Osteoblast (primary cell): ENCODE measurements around the gene ZNF878. TPM values are rescaled to one million over a fixed set of nuclear protein-coding genes. Genes with fewer than 3 reads are reported as not detected.

Experiments
- DNase-seq: peaks from one replicate; pipeline ENCODE4 v3.0.0; 2011; ENCODE audit warnings: low spot score, mixed read lengths; ENCODE audit not compliant: insufficient read length; ENCODE audit errors: missing footprints
- H2AFZ ChIP-seq: 2 replicates; pipeline ENCODE4 v1.6.0; 2011; ENCODE audit warnings: mild to moderate bottlenecking, low read length
- H3K27ac ChIP-seq: 2 replicates; pipeline ENCODE4 v1.5.1; 2011; ENCODE audit warnings: mild to moderate bottlenecking, low read depth, low read length, moderate library complexity
- H3K27me3 ChIP-seq: 2 replicates; pipeline ENCODE4 v1.6.0; 2012; ENCODE audit warnings: mild to moderate bottlenecking, control low read depth, inconsistent platforms, low read length, moderate library complexity; ENCODE audit not compliant: insufficient read depth
- H3K36me3 ChIP-seq: 2 replicates; pipeline ENCODE4 v1.5.1; 2011; ENCODE audit warnings: mild to moderate bottlenecking, low read length, control low read depth, moderate library complexity; ENCODE audit not compliant: insufficient read depth
- H3K4me1 ChIP-seq: 2 replicates; pipeline ENCODE4 v1.5.1; 2011; ENCODE audit warnings: mild to moderate bottlenecking, low read length, control low read depth, moderate library complexity; ENCODE audit not compliant: insufficient read depth
- H3K4me2 ChIP-seq: 2 replicates; pipeline ENCODE4 v1.6.0; 2011; ENCODE audit warnings: mild to moderate bottlenecking, low read length; ENCODE audit not compliant: insufficient read depth
- H3K4me3 ChIP-seq: fragments of 200-600 bp; sonication (generic); 3 replicates; pipeline ENCODE4 v1.5.1; 2012; ENCODE audit warnings: mild to moderate bottlenecking, low read length, inconsistent platforms; ENCODE audit not compliant: insufficient read depth
- H3K79me2 ChIP-seq: 2 replicates; pipeline ENCODE4 v1.6.0; 2012; ENCODE audit warnings: mild to moderate bottlenecking, low read length, control low read depth, inconsistent platforms; ENCODE audit not compliant: insufficient read depth
- H3K9me3 ChIP-seq: 2 replicates; pipeline ENCODE4 v1.5.1; 2011; ENCODE audit warnings: low read depth, low read length, control low read depth
- H4K20me1 ChIP-seq: 2 replicates; pipeline ENCODE4 v1.6.0; 2012; ENCODE audit warnings: mild to moderate bottlenecking, low read length, control low read depth; ENCODE audit not compliant: insufficient read depth
- CTCF ChIP-seq: IDR thresholded peaks from 2 replicates; pipeline ENCODE4 v1.5.1; 2011; ENCODE audit warnings: mild to moderate bottlenecking, low read depth, low read length, moderate library complexity; ENCODE audit errors: extremely low read depth
- total RNA-seq: library from RNA; depleted of rRNA; stranded (reverse); fragments of >200 nt; gene quantifications from 2 replicates; pipeline ENCODE4 v1.2.3, GENCODE V29; 2012

The ZNF878 gene
- total RNA-seq = 0.29 and 0.36 TPM in 2 replicates

- H4K20me1 ChIP-seq = no peaks in the 10 kb centered on the region
- DNase-seq = peak; percentile 95
- H2AFZ ChIP-seq = peak within 1 kb of the TSS; percentile 99
- H3K27ac ChIP-seq = no peak within 1 kb of the TSS
- peak within 1 kb of the TSS; percentile 85 for H3K4me3 ChIP-seq
- no peaks in the 10 kb centered on the region for H3K79me2 ChIP-seq
- TF ChIP-seq CTCF = no peak
- no peaks in the 10 kb centered on the region for H3K9me3 ChIP-seq
- no peaks in the 10 kb centered on the region for H3K27me3 ChIP-seq
- no peaks in the 10 kb centered on the region for H3K36me3 ChIP-seq
- peak within 1 kb of the TSS; percentile 99 for H3K4me2 ChIP-seq
- peaks cover 4% of the 10 kb centered on the region for H3K4me1 ChIP-seq
Observed at GRCh38 chr19:12052497-12053169, at the start of gene ZNF878. Gene ZNF878, minus strand, starts transcription at chr19:12052961. Its CDS starts 160 bp downstream, at chr19:12052801.

GRCh38 chr19:12098040-12098439 is 45.3 kb upstream of the ZNF878 start:
- DNase-seq = no peak
- Histone ChIP-seq H2AFZ (no peak overlapping the region), H3K27ac (no peak overlapping the region), H3K4me3 (no peak overlapping the region), H3K79me2 (peaks cover 8% of the 10 kb centered on the region), H3K9me3 (no peaks in the 10 kb centered on the region), H4K20me1 (no peaks in the 10 kb centered on the region), H3K27me3 (no peaks in the 10 kb centered on the region), H3K36me3 (peaks cover 4% of the 10 kb centered on the region), H3K4me1 (peaks cover 1% of the 10 kb centered on the region), H3K4me2 (no peak overlapping the region)
- TF ChIP-seq CTCF = no peak

- DNase-seq = no peak
- Histone ChIP-seq H3K4me1 (peaks cover 3% of the 10 kb centered on the region), H2AFZ (no peak overlapping the region), H4K20me1 (no peaks in the 10 kb centered on the region), H3K27ac (no peak overlapping the region), H3K36me3 (peaks cover 4% of the 10 kb centered on the region), H3K27me3 (no peaks in the 10 kb centered on the region), H3K4me3 (no peak overlapping the region), H3K4me2 (no peak overlapping the region), H3K9me3 (no peaks in the 10 kb centered on the region), H3K79me2 (peaks cover 9% of the 10 kb centered on the region)
- no peak for TF ChIP-seq CTCF
Observed at GRCh38 chr19:12095111-12095790, 42.5 kb upstream of the ZNF878 start.

DNA sequence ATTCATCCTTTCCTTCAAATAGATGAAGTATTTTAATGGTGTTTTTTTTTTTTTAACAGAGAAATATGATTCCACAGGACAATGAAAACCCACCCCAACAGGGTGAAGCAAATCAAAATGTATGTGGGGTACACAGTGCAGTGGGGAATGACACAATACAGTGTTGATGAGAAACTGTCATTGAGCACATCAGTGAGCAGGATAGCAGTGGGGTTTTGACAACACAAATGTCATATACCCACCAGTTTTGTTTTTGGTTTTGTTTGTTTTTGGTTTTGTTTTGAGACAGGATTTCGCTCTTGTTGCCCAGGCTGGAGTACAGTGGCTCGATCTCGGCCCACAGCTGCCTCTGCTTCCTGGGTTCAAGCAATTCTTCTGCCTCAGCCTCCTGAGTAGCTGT is 41.0 kb upstream of the ZNF878 start:
- no peak for TF ChIP-seq CTCF
- no peak for DNase-seq
- no peaks in the 10 kb centered on the region for H3K27me3 ChIP-seq
- H4K20me1 ChIP-seq = no peaks in the 10 kb centered on the region
- H3K4me2 ChIP-seq = no peak overlapping the region
- H3K4me1 ChIP-seq = peaks cover 3% of the 10 kb centered on the region
- H3K79me2 ChIP-seq = peaks cover 9% of the 10 kb centered on the region
- no peak overlapping the region for H2AFZ ChIP-seq
- no peak overlapping the region for H3K27ac ChIP-seq
- H3K9me3 ChIP-seq = no peaks in the 10 kb centered on the region
- H3K36me3 ChIP-seq = peaks cover 4% of the 10 kb centered on the region
- H3K4me3 ChIP-seq = no peak overlapping the region
